Measurements from ENCODE around the gene CISTR.
A peak's percentile ranks its signal among the peaks of the same experiment; 100 is the strongest.

- TF ChIP-seq, protein P1, sequence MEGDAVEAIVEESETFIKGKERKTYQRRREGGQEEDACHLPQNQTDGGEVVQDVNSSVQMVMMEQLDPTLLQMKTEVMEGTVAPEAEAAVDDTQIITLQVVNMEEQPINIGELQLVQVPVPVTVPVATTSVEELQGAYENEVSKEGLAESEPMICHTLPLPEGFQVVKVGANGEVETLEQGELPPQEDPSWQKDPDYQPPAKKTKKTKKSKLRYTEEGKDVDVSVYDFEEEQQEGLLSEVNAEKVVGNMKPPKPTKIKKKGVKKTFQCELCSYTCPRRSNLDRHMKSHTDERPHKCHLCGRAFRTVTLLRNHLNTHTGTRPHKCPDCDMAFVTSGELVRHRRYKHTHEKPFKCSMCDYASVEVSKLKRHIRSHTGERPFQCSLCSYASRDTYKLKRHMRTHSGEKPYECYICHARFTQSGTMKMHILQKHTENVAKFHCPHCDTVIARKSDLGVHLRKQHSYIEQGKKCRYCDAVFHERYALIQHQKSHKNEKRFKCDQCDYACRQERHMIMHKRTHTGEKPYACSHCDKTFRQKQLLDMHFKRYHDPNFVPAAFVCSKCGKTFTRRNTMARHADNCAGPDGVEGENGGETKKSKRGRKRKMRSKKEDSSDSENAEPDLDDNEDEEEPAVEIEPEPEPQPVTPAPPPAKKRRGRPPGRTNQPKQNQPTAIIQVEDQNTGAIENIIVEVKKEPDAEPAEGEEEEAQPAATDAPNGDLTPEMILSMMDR (IDR thresholded peaks at IDR 0.05) = peak; percentile 84 to 97 (median 91)
- TF ChIP-seq POLR2A (IDR thresholded peaks at IDR 0.05) (no peak), POLR2AphosphoS5 (IDR thresholded peaks at IDR 0.05) (no peak), EP300 (IDR thresholded peaks at IDR 0.05) (no peak)
These were observed 8.3 kb downstream of the CISTR start for GRCh38 chr12:53743266-53744129.
